ENCODE results near the gene UBFD1.
"Not testable (repeated sequence)": the region's sequence is repeated elsewhere in the genome, so short reads cannot be mapped to it uniquely, and the experiment has no call there.

Gene UBFD1

DNA sequence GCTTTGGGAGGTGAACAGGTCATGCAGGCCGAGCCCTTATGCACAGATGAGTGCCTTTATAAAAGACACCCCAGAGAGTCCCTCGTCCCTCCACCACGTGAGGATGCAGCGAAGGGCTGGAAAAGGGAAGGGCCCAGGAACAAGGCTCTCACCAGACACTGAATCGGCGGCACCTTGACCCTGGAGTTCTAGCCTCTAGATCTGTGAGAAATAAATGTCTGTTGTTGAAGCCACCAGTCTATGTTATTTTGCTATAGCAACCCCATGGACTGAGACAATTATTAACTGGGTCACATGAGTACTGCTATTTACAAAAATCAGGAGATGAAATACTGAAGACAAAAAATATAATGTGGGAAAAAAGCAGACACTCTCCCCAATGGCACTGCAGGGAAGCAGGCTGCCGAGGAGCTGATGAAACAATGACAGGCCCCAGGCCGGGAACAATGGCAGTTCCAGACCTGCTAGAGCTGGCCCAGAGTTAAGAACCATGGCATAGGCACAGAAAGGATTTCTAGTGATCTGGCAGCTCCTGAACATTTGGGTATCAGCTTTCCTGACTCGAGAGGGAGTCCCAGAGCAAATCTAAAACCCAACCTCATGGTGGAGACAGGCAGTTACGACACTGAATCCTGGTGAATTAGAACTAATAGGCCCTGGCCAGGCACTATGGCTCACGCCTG is 29.4 kb upstream of the UBFD1 start:
- DNase-seq, result no peak

DNA sequence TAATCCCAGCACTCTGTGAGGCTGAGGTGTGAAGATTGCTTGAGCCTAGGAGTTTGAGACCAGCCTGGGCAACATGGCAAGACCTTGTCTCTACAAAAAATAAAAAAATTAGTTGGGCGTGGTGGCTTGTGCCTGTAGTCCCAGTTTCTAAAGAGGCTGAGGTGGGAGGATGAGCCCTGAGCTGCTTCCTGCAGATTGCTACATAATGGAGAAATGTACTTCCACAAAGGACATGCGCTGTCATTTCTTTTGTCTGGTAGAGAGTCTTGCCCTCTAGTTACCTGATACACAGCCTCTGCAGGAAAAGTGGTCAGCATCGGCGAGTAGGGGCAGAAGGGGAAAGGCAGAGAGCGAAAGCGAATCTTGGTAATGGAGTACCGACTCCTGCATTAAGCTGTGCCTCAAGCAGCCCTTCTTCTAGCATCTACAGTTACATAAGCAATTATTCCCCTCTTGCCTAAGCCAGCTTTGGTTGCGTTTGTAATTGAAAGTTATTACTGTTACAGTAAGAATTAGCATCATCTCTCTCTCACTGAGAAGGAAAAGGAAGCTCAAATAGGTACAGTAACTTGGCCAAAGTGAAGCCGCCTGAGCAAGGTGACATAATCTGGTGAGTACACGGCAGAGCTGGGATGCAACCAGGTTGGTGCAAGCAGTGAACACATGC is 28.8 kb upstream of the UBFD1 start:
- DNase-seq, result no peak

DNA sequence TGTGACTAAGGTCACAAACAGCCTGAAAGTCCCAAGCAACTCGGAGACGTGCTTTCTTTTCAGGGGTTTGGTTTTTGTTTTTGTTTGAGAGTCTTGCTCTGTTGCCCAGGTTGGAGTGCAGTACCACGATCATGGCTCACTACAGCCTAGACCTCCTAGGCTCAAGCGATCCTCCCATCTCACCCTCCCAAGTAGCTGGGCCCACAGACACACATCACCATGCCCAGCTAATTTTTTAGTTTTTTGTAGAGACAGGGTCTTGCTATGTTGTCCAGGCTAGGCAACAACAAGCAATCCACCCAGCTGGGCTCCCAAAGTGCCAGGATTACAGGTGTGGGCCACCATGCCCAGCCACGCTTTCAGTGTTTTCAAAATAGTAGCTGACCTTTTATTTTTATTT is 27.5 kb upstream of the UBFD1 start:
- DNase-seq, result no peak

DNA sequence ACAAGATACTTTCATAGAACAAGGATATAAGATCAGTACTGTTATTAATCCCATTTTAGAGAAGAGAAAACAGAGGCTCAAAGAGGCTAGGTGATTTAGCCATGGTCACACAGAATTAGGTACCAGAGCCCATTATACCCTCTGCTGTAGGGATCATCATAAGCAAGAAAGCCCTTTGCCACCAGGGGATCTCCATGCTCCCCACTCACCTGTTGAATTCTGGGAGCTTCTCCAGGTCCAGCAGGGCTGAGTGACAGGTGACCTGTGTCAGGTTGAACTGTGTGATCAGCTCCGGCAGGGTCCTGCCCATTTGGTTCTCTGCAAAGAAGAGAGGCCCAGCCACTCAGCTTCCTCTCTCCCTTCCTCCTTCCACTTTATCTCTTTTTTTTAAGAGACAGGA is 25.1 kb upstream of the UBFD1 start:
- no peak for DNase-seq

DNA sequence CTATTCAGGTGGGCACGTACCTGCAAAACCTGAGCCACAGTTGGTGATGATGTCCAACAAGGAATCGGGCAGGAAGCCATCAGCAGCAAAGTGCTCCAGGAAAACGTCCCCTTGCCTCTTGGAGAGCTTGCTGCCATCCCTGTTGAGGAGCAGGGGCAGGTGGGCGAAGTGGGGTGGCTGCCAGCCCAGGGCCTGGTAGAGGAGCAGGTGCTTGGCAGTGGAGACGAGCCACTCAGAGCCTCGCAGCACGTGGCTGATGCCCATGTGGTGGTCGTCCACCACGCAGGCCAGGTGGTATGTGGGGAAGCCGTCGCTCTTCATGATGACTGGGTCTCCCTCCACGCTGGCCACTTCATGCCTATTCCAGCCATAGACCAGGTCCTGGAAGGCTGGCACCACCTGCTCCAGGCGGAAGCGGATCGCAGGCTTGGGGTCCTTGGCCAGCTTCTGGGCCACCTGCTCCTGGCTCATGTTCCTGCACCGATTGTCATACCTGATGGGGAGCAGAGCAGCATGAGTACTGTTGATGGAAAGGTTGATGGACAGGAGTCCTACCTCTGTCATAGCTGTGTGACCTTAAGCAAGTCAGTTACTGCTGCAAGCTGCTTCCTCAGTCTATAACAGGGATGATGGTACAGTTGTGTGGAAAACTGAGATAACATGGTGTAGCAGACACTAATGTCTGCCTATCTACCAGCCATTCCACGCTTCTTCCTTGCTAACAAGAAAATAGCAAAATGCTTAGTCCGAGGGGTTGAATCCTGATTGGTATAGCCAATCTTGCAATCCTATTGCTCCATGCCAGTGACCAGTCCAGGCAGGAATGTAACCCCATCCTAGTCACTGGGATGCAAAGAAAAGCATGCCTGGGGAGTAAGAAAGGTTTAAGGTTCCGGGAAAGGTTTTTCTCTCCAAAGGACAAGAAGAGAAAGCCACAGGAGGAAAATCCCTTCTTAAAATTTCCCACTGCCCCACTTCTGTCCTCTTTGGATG is 22.4 kb upstream of the UBFD1 start:
- DNase-seq, result no peak

DNA sequence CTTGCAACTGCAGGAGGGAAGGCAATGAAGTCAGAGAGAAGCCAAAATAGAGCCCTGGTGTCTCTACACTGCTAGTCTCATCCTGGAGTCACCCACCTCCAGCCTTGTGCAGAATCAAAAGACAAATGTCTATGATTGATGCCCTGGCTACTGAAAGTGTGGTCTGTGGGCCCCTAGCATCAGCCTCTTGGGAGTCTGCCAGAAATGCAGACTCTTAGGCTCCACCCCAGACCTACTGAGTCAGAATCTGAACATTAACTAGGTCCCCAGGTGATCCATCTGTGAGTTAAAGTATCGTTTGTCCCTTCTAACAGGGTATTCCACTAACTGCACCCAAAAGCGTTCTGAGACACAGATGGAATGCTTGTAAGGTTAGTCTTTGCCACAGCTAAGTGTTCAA is 21.6 kb upstream of the UBFD1 start:
- no peak for DNase-seq

DNA sequence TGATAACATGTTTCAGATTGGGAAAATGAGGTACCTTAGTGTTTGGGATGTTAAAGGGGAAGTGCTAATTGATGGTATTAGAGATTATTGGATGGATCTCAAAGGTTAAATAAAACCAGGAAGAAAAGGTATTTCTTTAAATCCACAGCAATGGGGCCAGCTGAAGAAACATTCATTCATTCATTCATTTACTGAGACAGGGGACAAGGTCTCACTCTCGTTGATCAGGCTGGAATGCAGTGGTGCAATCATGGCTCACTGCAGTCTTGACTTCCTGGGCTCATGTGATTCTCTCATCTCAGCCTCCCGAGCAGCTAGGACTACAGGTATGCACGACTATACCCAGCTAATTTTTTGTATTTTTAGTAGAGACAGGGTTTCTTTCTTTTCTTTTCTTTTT is 20.1 kb upstream of the UBFD1 start:
- DNase-seq, result no peak

DNA sequence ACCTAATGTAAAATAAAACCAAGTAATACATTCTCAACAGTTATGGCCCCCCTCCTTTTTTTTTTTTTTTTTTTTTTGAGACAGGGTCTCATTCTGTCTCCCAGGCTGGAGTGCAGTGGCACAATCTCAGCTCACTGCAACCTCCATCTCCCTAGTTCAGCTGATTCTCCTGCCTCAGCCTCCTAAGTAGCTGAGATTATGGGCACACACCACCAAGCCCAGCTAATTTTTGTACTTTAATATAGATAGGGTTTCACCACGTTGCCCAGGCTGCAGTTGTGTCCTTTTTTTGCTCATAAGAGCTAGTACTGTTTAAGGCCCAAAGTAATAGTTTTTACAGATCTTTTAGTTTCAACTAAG is 18.6 kb upstream of the UBFD1 start:
- DNase-seq, result no peak

DNA sequence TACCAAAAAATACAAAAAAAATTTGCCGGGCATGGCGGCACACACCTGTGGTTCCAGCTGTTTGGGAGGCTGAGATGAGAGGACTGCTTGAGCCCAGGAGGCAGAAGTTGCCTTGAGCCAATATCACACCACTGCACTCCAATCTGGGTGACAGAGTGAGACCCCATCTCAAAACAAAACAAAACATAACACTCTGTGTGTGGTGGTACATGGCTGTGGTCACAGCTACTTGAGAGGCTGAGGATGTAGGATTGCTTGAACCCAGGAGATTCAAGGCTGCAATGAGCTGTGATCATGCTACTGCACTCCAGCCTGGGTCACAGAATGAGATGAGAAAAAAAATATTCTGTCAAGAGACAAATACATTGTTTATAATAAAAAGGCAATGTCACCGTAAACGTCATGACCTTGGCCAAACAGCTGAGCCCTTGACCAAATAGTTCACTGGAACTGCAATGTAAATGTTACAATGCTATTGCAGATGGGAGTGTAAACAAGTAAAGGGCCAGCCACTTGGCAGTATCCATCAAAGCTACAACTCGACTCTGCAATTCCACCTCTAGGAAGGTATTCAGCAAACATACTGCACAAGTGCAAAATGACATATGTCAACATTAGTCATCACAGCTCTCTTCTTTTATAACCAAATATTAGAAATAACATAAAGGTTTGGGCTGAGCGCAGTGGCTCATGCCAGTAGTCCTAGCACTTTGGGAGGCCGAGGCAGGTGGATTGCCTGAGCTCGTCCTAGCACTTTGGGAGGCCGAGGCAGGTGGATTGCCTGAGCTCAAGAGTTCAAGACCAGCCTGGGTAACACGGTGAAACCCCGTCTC is 17.3 kb upstream of the UBFD1 start:
- no peak for DNase-seq

DNA sequence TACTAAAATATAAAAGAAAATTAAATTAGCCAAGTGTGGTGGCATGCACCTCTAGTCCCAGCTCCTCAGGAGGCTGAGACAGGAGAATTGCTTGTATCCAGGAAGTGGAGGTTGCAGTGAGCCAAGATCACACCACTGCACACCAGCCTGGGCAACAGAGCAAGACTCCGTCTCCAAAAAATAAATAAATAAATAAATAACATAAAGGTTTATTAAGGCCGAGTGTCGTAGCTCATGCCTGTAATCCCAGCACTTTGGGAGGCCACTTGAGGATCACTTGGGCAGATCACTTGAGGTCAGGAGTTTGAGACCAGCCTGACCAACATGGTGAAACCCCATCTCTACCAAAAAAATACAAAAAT is 16.7 kb upstream of the UBFD1 start:
- not testable (repeated sequence) for DNase-seq

DNA sequence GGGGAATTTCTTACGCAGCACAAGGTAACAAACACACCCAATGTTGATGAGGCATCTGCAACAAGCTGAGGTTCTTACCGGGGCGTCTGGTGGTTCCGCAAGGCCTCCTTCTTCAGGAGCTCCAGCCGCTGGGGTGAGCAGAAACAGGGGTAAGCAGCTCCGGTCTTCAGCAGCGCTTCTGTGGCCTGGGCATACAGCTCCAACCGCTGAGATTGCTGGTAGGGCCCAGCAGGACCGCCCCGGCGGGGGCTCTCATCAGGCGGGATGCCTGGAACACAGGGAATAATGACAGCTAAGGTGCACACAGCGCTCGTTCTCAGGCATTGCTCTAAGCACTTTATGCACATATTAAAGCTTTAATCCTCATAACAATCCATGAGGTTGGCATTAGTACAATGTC is 13.1 kb upstream of the UBFD1 start:
- no peak for DNase-seq

DNA sequence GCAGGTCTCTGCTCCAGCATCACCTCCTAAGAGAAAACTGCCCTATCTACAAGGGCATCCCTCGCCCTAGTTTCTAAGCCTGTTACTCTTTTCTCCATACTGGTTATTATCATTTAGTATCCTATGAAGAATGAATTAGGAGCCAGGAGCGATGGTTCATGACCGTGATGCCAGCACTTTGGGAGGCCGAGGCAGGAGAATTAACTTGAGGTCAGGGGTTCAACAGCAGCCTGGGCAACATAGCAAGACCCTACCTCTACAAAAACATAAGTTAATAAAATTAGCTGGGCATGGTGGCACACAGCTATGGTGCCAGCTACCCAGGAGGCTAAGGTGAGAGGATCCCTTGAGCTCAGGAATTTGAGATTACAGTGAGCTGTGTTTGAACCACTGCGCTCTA is 7.6 kb upstream of the UBFD1 start:
- no peak for DNase-seq

DNA sequence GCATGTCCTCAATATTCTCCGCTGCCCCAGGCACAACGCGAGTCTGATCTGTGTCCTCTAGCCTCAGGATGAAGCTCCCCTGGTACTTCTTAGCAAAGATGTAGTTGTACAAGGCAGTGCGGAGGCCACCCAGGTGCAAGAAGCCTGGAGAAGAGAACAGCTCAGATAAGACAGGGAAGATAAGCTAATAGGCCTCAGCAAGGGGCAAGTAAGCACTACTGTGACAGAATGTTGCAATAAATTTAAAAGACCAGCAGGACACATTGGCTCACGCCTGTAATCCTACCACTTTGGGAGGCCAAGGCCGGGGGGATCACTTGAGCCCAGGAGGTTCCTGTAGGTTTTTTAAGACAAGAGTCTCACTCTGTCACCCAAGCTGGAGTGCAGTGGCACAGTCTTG is 5.4 kb upstream of the UBFD1 start:
- DNase-seq, result no peak

DNA sequence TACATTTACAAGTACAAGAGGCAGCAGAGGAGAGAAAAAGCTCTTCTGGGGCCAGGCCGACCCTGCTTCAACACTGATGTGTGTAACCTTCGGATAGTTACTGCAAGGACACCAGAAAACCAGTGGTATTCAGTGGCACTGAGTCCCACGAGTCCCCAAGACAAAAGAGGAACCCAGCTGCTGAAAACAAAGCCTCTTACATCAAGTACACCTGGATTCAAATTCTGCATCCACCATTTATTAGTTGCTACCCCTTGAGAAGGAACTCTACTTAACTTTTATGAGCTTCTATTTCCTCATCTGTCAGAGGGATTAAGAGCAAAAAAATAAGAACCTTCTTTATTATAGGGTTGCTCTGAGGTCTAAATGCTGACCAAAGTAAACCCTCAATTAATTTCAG is 3.0 kb upstream of the UBFD1 start:
- no peak for DNase-seq

DNA sequence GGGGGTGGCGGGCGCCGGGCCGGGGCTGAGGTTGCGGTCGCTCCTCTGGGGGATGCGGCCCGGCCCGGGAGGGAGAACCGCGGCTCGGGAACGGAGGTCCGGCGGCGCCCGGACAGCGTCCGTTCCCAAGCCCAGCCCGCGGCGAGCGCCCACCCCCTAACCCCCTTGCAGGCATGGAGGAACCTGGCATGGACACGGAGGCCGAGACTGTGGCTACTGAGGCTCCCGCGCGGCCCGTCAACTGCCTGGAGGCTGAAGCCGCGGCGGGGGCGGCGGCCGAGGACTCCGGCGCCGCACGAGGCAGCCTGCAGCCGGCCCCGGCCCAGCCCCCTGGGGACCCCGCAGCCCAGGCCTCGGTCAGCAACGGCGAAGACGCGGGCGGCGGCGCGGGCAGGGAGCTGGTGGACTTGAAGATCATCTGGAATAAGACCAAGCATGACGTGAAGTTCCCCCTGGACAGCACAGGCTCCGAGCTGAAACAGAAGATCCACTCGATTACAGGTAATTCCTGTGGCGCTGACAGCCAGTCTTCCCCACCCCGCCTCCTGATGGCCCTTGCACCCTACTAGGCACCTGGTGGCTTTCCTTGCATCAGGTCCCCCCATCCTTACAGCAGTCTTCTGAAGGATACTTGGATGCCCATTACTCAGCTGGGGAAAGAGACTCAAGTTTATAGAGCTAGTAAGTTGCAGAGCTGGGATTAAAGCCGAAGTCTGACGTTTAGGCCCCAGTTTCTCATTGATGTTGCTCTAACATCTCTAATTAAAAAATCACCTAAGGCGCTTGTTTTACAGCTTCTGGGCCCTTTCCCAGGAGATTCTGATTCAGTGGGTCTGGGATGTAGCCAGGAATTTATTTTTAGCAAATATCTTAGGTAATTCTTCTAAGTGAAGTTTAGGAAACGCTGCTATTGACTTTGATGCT is 514 bp downstream of the UBFD1 start:
- DNase-seq, result peak in 1 of 2 experiments; percentile 18

DNA sequence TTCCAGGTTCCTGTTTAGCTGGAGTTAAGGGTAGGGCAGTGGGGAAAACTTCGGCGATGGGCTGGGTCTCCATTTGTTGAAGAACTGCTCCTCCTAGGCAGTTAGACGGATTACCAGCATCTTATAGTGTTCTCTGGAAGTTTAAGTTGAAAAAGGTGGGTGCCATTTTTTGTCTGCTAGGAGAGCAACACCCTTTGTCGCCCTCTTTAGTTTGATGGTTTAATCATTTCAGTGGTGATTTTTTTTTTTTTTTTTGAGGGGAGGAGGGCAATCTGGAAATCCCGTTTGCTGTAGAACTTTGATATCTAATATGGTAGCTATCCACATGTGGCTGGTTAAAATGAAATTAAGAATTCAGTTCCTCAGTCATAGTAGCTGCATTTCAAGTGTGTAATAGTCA is 4.1 kb downstream of the UBFD1 start:
- no peak for DNase-seq

DNA sequence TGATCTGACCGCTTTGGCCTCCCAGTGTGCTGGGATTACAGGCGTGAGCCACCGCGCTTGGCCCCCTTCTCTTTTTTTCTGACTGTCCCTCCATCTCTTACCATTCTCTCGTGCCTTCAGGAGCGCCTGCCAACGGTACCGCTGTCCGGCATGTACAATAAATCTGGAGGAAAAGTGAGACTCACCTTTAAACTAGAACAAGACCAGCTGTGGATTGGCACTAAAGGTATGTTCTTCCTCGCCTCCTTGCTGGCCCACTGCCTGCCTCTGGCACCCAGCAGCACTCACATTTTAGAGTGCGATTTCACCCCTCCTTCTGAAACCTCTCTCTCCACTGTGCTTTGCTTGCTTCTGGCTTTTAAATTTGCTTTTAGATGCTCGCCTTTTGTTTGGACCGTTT is 5.0 kb downstream of the UBFD1 start:
- no peak for DNase-seq

DNA sequence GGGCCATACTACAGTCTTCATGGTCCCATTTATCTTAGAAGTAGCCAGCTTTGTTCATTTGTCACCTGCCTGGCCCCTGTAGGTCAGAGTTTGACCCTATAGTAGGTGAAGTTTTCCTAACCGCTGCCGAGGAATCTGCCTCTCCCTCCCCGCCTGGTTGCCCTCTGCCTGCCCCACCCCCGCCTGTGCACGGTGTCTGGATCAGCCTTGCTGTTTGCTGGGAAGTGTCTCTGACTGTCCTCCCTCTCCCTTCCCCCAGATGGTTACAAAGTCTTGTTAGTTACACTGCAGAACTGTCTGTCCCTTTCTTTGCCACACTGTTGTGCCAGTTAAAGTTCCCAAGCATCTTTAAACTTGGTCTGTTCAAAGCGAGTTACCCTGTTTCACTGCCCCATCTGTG is 5.7 kb downstream of the UBFD1 start:
- no peak for DNase-seq

DNA sequence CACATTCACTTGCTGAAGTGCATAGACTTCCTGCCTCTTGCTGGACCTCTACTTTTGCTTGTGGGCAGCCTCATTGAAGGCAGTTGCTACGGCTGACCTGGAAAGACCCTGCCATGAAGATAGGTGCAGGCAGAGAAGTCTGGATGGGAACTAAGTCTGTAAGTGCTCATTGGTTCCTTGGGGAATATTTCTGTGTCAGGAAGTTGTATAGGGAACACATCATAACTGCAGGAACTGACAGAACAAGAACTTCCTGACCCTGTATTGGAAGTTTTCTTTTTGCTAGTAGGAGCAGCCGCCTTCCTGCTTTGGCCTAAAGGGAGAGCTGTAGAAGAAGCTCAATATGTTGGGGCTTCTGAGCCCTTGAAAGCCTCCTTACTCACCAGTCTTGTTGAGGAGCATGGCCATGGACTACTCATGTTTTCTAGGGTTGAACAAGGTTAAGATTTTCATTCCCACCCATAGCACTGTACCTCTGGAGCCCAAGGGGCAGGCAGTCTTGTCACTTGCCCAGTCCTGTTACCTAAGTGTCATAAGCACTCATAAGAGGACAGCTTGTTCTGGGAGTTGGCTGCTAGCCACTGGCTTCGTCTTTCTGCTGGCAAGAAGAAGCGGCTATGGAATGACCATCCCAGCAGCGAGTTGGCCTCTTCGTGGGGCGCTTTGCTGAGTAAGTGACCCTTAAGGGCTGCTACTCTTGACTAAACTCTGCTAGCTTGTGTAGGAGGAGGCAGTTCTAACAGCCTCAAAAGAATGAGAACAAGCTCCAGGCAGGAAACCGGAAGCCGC is 7.2 kb downstream of the UBFD1 start:
- DNase-seq, result no peak

DNA sequence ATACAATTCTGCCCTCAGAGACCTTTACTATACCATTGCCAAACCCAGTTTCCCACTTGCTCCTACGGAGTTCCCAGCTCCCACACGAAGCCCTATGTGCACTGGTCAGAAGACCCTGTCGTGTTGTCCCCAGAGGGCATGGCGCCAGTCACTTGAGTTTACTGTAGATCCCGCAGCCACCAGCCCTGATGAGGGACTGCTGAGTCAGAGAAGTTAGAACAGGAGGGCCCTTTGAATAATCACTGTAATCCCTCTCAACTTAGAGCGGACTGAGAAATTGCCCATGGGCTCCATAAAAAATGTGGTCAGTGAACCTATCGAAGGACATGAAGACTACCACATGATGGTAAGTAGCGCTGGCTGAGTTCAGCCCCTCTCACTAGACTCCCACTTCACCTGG is 9.2 kb downstream of the UBFD1 start:
- no peak for DNase-seq

DNA sequence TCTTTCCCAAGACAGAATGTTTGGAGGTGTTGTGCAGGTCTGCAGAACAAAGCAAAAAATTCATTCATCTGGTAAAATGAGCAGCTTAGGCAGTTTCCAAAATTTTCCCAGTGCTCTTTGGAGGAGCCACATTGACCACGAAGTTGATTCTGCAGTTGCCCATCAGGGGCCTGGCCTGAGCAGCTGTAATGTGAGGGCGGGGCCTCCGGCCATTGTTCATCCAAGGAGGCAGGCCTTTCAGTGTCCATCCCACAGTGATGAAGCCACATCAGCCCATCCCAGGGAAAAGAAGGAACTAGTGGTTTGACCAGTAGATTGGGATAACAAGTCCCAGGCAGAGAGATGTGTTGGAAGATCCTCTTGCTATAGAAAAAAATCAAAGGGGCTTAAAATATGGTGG is 10.1 kb downstream of the UBFD1 start:
- DNase-seq, result no peak
